Large intestine (tissue), 3 donors: ENCODE data around the gene COPS7B. TPM values are rescaled to one million over a fixed set of nuclear protein-coding genes. Genes with fewer than 3 reads are reported as not detected.

Source experiments
- DNase-seq, 2 donors: peaks; one replicate each; pipeline versions ENCODE4 v3.0.0 to v3.0.0-alpha.2; 2013
- H3K27ac ChIP-seq: one replicate; pipeline ENCODE4 v1.5.1; 2013; ENCODE audit warnings: low read length
- H3K27me3 ChIP-seq: 2 replicates; pipeline ENCODE4 v1.6.1; 2013; ENCODE audit warnings: low read length; ENCODE audit not compliant: control insufficient read depth, insufficient read depth
- H3K36me3 ChIP-seq: 2 replicates; pipeline ENCODE4 v1.6.1; 2013; ENCODE audit warnings: low read length; ENCODE audit not compliant: control insufficient read depth, insufficient read depth
- H3K4me1 ChIP-seq: one replicate; pipeline ENCODE4 v1.6.1; 2013; ENCODE audit warnings: low read length; ENCODE audit not compliant: control insufficient read depth, insufficient read depth
- H3K4me3 ChIP-seq: one replicate; pipeline ENCODE4 v1.5.1; 2013; ENCODE audit warnings: low read length
- H3K9me3 ChIP-seq: one replicate; pipeline ENCODE4 v1.6.1; 2013; ENCODE audit warnings: mild to moderate bottlenecking, low read depth, low read length, moderate library complexity; ENCODE audit not compliant: control insufficient read depth
- WGBS: methylation state at CpG from one replicate; pipeline ENCODE4 v1.1.5; 2013; ENCODE audit warnings: low lambda C conversion rate; ENCODE audit not compliant: insufficient coverage; 5-methylcytosine and 5-hydroxymethylcytosine counted together
- polyA plus RNA-seq: library from polyadenylated mRNA; unstranded; fragments of 120-200 nt; gene quantifications from one replicate; pipeline ENCODE4 v1.2.1, GENCODE V29; 2013

COPS7B gene
- polyA plus RNA-seq, 1 donor, result 41.9 TPM

DNA sequence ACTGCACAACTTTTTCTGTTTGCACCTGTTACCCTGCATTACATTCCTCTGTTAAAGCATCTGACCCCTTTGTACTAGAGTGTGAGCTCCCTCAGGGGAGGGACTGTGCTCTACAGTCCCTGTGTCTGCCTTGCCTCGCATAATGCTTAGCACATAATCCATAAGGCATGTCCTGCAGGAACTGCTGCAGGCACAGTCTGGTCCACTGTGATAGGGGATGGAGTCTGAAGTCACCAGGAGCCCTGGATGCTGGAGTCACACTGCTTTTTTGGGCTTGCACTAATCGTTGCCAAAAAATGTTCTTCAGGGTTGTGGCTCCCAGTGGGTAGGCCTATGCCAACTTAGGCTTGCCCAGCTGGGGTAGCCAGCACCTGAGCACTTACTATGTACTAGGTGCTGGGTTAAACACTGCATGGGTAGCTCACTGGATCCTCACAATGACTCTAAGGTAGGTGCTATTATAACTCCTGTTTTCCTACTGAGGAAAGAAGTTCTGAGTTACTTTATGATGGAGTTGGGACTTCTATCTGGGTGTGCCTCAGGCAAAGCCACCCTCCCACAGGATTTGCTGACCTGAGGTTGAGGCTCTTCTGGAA, 33.3 kb downstream of the COPS7B start:
- H3K9me3 ChIP-seq, result no peaks in the 10 kb centered on the region
- no peaks in the 10 kb centered on the region for H3K27me3 ChIP-seq
- WGBS, result no CpG with 5 or more reads among the region's 2 CpGs
- DNase-seq, result no peak
- H3K4me1 ChIP-seq, result no peaks in the 10 kb centered on the region
- H3K4me3 ChIP-seq, result no peak overlapping the region
- H3K36me3 ChIP-seq, result no peaks in the 10 kb centered on the region
- no peak overlapping the region for H3K27ac ChIP-seq

DNA sequence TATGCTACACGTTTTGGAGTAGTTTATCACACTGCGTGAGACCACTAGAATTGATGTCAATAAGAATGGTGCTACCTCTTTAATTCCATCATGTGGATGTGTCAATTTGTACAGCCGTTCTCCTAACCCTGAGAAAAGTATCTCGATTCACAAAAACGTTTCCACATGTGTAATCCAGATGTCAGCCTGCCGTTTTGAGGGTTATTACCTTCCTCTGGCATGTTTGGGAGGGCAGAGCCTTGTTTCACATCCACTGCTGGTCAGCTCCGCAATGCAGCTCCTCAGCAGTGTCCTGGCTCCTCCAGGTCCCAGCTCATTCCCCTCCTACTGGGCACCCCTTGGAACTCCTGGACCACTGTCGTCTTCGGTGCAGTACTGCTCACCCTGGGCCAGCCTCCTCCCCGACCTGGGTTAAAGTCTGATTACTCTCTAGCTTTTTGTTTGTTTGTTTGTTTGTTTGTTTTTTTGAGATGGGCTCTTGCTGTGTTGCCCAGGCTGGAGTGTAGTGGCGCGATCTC, 34.6 kb downstream of the COPS7B start:
- Histone ChIP-seq H3K27me3 (no peaks in the 10 kb centered on the region), H3K9me3 (no peaks in the 10 kb centered on the region), H3K36me3 (no peaks in the 10 kb centered on the region), H3K27ac (no peak overlapping the region), H3K4me1 (no peaks in the 10 kb centered on the region), H3K4me3 (no peak overlapping the region)
- no peak for DNase-seq
- no CpG with 5 or more reads among the region's 12 CpGs for WGBS

GRCh38 chr2:231821908-231822307, 35.7 kb downstream of the COPS7B start:
- Histone ChIP-seq H3K36me3 (no peaks in the 10 kb centered on the region), H3K27me3 (no peaks in the 10 kb centered on the region), H3K27ac (no peak overlapping the region), H3K4me3 (no peak overlapping the region), H3K4me1 (no peaks in the 10 kb centered on the region), H3K9me3 (no peaks in the 10 kb centered on the region)
- WGBS, result no CpG with 5 or more reads among the region's 3 CpGs
- no peak for DNase-seq

GRCh38 chr2:231853105-231853504, 66.9 kb downstream of the COPS7B start:
- no peaks in the 10 kb centered on the region for H3K4me1 ChIP-seq

GRCh38 chr2:231854616-231855125, 68.4 kb downstream of the COPS7B start:
- no CpG with 5 or more reads among the region's 9 CpGs for WGBS
- Histone ChIP-seq H3K27me3 (peaks cover 3% of the 10 kb centered on the region), H3K27ac (no peak overlapping the region), H3K4me3 (no peak overlapping the region), H3K36me3 (no peaks in the 10 kb centered on the region), H3K9me3 (no peaks in the 10 kb centered on the region), H3K4me1 (no peaks in the 10 kb centered on the region)
- DNase-seq, result no peak

More at GRCh38 chr2:231853105-231853504, 66.9 kb downstream of the COPS7B start:
- Histone ChIP-seq H3K36me3 (no peaks in the 10 kb centered on the region), H3K27me3 (peaks cover 3% of the 10 kb centered on the region), H3K9me3 (no peaks in the 10 kb centered on the region), H3K4me3 (no peak overlapping the region), H3K27ac (no peak overlapping the region)
- DNase-seq, result no peak
- no CpG with 5 or more reads among the region's 10 CpGs for WGBS

DNA sequence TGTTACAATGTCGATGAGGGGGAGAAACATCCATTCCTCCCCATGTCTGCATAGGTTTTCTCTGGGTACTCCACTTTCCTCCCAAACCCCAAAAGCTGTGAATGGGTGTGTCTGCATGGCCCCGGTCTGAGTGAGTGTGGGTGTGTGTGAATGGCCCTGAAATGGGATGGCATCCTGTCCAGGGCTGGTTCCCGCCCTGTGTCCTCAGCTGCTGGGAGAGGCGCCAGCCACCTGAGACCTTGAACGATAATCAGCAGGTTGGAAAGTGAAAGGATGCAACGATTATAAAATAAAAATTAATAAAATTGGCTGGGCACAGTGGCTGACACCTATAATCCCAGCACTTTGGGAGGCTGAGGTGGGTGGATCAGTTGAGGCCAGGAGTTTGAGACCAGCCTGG, 70.7 kb downstream of the COPS7B start:
- WGBS, result 68% methylated on average over 3 of the region's 6 CpGs

More for the DNA sequence above, 70.7 kb downstream of the COPS7B start:
- no peak overlapping the region for H3K27ac ChIP-seq
- no peaks in the 10 kb centered on the region for H3K9me3 ChIP-seq
- H3K27me3 ChIP-seq, result peaks cover 8% of the 10 kb centered on the region
- no peaks in the 10 kb centered on the region for H3K36me3 ChIP-seq
- no peaks in the 10 kb centered on the region for H3K4me1 ChIP-seq
- DNase-seq, result no peak
- no peak overlapping the region for H3K4me3 ChIP-seq

Other genes starting within 250 kb of the COPS7B start
- gene TEX44, start 193.6 kb upstream of the COPS7B start, polyA plus RNA-seq, result not detected
- gene PTMA, start 77.9 kb upstream of the COPS7B start, polyA plus RNA-seq, result 1,252 TPM
- 16.6 TPM for gene PDE6D, start 5.2 kb upstream of the COPS7B start, polyA plus RNA-seq
- 0.87 TPM for gene NPPC, start 140.0 kb downstream of the COPS7B start, polyA plus RNA-seq
- 23.6 TPM for gene DIS3L2, start 175.3 kb downstream of the COPS7B start, polyA plus RNA-seq